Activated CD8-positive, alpha-beta memory T cell treated with anti-CD3 and anti-CD28 coated beads, Interleukin-2, amount 50 U/mL, for 48 hours (primary cell): ENCODE data around the gene POLR1G.

Experiments
- DNase-seq: peaks from one replicate; pipeline ENCODE4 v3.0.0-alpha.2; 2020

POLR1G gene

DNA sequence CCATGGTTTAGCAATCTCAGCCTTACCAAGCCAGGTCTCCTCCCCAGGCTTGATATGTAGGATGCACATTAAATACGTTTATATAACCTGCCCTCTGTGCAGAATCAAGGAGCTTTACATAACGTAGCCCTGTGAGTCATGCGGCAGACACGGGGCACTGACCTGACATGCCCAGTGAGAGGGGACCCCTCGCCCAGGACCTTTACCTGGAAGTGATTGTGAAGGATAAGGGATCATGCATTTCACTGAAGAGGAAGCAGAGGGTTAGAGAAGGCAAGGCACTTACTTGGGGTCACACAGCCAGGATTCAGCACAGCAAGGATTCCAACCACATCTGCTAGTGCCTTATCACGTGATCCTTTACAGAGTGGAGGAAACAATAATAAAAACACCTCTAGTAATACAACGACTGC, 42.4 kb downstream of the POLR1G start:
- DNase-seq = no peak

- DNase-seq = no peak
These were observed 43.5 kb downstream of the POLR1G start for GRCh38 chr19:45450012-45450333.

- peak; percentile 79 for DNase-seq
These were observed 44.8 kb downstream of the POLR1G start for GRCh38 chr19:45451131-45451849.

DNA sequence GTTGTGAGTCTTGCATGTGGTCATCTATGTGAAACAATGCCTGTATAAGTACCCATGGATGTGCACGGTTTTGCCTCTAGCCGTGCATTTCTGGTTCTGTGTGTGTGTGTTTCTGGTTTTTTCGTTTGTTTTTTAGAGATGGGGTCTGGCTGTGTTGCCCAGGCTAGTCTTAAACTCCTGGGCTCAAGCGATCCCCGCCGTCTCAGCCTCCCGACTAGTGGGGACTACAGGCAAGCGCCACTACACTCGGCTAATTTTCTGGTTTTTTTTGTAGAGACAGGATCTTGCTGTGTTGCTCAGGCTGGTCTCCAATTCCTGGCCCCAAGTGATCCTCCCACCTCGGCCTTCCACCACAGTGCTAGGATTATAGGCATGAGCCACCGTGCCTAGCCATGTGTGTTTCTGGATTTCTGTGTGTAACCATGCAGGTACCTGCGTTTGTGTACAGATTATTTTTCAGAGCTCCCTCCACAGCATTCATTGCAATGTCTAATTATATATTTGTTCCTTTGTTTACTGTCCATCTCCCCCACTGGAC, 45.5 kb downstream of the POLR1G start:
- no peak for DNase-seq

- DNase-seq = peak; percentile 84
These were observed 49.5 kb downstream of the POLR1G start for GRCh38 chr19:45455707-45456499.

DNA sequence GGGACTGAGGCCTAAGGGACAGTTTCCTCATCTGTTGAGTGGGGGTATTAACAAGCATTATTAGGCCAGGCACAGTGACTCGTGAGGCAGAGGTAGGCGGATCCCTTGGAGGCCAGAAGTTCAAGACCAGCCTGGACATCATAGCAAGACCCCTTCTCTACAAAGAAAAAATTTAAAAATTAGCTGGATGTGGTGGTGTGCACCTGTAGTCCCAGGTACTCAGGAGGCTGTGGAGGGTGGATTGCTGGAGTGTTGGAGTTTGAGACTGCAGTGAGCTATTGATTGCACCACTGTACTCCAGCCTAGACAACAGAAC, 50.0 kb downstream of the POLR1G start:
- DNase-seq = no peak

DNA sequence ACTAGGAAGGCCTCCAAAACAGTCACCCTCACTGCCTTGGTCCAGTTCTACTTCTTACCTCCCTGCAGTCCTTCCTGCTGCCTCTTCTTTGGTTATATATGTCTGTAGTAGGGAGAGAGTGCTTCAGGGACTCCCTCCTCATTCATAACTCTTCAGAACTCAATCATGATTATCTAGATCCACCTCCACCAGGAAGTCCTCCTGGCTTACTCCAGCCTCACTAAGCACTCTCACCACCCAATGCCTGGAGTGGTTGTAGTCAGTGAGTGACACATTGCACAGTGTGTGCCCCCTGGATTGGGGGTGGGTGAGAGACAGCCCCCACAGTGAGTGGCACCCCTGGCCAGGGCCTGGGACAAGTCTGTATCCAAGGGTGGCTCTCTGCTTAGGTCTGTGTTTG, 51.3 kb downstream of the POLR1G start:
- no peak for DNase-seq
